ENCODE measurements around the gene SLC46A1. TPM values are rescaled to one million over a fixed set of nuclear protein-coding genes. Genes with fewer than 3 reads are reported as not detected.

Gene SLC46A1
- total and polyA plus RNA-seq, 2 of the 8 experiments (the other 6 are each of a cell fraction or from before 2014, with no cell fraction given): 5.3 to 8.7 TPM

GRCh38 chr17:28346199-28346580 is 59.8 kb downstream of the SLC46A1 start:
- Histone ChIP-seq H3K4me3 (ENCODE audit: extremely low read depth in 1 of 4, insufficient read depth in 2 of 4, low read depth in 3 of 4, low read length in 4 of 4) (no peak overlapping the region), H2BK120ac (replicated peaks; ENCODE audit: low read depth, low read length) (no peak overlapping the region), H2BK20ac (ENCODE audit: low read length) (no peak overlapping the region), H2AFZ (ENCODE audit: low read length) (no peak overlapping the region), H3K36me3 (ENCODE audit: control insufficient read depth in 2 of 4, insufficient read depth in 4 of 4, low read length in 3 of 4) (peaks cover 22 to 57% (median 45%) of the 10 kb centered on the region in 4 experiments), H4K8ac (ENCODE audit: extremely low read depth, insufficient read depth, low read length) (no peak overlapping the region), H3K27ac (ENCODE audit: low read depth, low read length) (no peak overlapping the region), H3K9ac (replicated peaks in 1 of 4; ENCODE audit: extremely low read depth in 1 of 4, low read depth in 3 of 4, low read length in 3 of 4) (no peak overlapping the region; a peak in 1 of 7 replicates), H3K79me2 (ENCODE audit: control insufficient read depth in 1 of 2, insufficient read depth in 2 of 2, low read length in 2 of 2) (no peaks in the 10 kb centered on the region), H3K4ac (replicated peaks; ENCODE audit: insufficient read length, low read depth, low read length) (no peak overlapping the region), H3K9me3 (ENCODE audit: insufficient read depth in 2 of 2, low read depth in 1 of 2, low read length in 1 of 2) (no peaks in the 10 kb centered on the region), H3K56ac (replicated peaks; ENCODE audit: insufficient read length, low read depth, low read length) (no peak overlapping the region), H4K91ac (replicated peaks; ENCODE audit: insufficient read length, low read length) (no peak overlapping the region), H3K14ac (ENCODE audit: insufficient read length) (no peak overlapping the region), H3K23ac (ENCODE audit: insufficient read length) (no peak overlapping the region), H3K4me1 (replicated peaks in 1 of 4; ENCODE audit: control insufficient read depth in 3 of 4, insufficient read depth in 4 of 4, low read length in 3 of 4) (peaks cover 0 to 4% (median 0%) of the 10 kb centered on the region in 4 experiments; a peak in 3 of 7 replicates), H3K23me2 (ENCODE audit: low read depth, low read length) (no peaks in the 10 kb centered on the region), H2BK12ac (ENCODE audit: low read depth, low read length) (no peak overlapping the region), H4K20me1 (replicated peaks in 1 of 2; ENCODE audit: control insufficient read depth in 1 of 2, insufficient read depth in 2 of 2, low read length in 2 of 2) (peaks cover 13 to 15% of the 10 kb centered on the region in 2 experiments), H3K4me2 (ENCODE audit: insufficient read depth in 1 of 2, low read depth in 2 of 2, low read length in 2 of 2) (no peak overlapping the region), H4K5ac (ENCODE audit: insufficient read length, low read depth, low read length) (no peak overlapping the region), H2BK15ac (ENCODE audit: low read length) (no peak overlapping the region), H2BK5ac (ENCODE audit: low read depth, low read length) (no peak overlapping the region), H3K27me3 (replicated peaks in 1 of 4; ENCODE audit: control insufficient read depth in 3 of 4, extremely low read depth in 1 of 4, insufficient read depth in 3 of 4, low read length in 3 of 4) (no peaks in the 10 kb centered on the region), H3K18ac (ENCODE audit: extremely low read depth, low read length) (no peak overlapping the region), H3K79me1 (ENCODE audit: low read depth, low read length) (no peaks in the 10 kb centered on the region), H2AK5ac (ENCODE audit: low read depth, low read length) (no peak overlapping the region)
- 74% methylated on average over 2 of the region's 2 CpGs; no CpG with 5 or more reads in 1 of the 2 experiments for WGBS, 2 experiments (ENCODE audit: extremely low coverage in 1 of 2, insufficient coverage in 1 of 2, insufficient read length in 1 of 2, insufficient replicate concordance in 2 of 2, low coverage in 1 of 2, low lambda C conversion rate in 2 of 2, missing lambda C conversion rate in 1 of 2)
- no peak for DNase-seq (ENCODE audit: low read depth in 1 of 2, low spot score in 2 of 2)
- no peak for FAIRE-seq
- ChIA-PET POLR2A (ENCODE audit: partially characterized antibody) (interaction anchor here (1.1 to 9.7 kb wide), 8 partner anchors 10 to 56 kb away, joined by 4 to 92 read pairs (median 10); partner anchors contain the start of genes IFT20, POLDIP2, SEBOX and TNFAIP1), CTCF (ENCODE audit: partially characterized antibody) (interaction anchor here (0.7 to 2.5 kb wide), 9 partner anchors 8 to 460 kb away, joined by 3 to 10 read pairs (median 5); partner anchors contain the start of genes IFT20 and TNFAIP1)
- no peak for TF ChIP-seq CHD2 (IDR thresholded peaks at IDR 0.05; ENCODE audit: low read length)
- no peak for TF ChIP-seq KDM1A (IDR thresholded peaks at IDR 0.05; ENCODE audit: borderline replicate concordance, low read length)
- TF ChIP-seq RNF2 (IDR thresholded peaks at IDR 0.05; ENCODE audit: borderline replicate concordance, low read depth, low read length, missing control alignments, poor library complexity, severe bottlenecking): no peak
